HG03565 (cell line): ENCODE measurements around the gene TPM1.
A peak's percentile ranks its signal among the peaks of the same experiment; 100 is the strongest.

Experiments used
- ATAC-seq: cut with Tn5 transposase; IDR thresholded peaks from one replicate; pipeline ENCODE4 v1.9.1; 2021; ENCODE audit warnings: mild to moderate bottlenecking, moderate library complexity; ENCODE audit not compliant: unreplicated experiment

TPM1 gene

DNA sequence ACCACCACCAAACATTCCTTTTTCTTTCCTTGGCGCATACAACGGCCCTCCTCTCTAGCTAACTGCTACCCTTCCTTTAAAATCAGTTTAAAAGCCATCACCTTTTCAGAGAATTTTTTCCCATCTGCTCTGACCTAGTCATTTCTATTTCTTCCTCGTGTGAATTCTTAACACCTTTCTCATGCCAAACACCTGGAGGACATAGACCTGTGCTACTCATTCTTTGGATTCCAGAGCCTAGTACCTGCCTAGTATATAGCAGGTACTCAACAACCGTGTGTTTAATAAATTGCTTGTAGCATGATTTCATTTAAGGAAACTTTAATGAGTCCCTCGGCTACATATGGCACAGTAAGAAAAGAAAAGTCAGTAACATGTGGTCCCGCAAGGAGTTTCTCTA is 2.0 kb upstream of the TPM1 start:
- ATAC-seq = no peak

DNA sequence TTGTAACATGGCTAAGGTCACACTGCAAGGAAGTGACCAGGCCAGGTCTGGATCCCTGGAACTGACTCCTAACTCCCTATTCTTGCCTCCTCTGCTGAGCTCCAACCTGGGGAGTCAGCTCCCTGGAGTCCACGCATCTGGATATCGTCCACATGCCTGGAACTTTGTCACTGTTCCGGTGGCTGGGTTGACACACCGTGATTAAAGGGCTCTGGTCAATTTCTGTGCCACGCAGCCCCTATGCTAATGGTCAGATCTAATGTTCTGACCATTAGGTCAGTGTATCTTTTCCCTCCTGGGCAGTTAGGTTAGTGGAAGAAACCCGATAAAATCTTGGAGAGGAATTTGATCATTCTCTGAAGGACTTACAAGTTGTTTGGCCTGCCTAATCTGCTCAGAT is 1.6 kb upstream of the TPM1 start:
- no peak for ATAC-seq

DNA sequence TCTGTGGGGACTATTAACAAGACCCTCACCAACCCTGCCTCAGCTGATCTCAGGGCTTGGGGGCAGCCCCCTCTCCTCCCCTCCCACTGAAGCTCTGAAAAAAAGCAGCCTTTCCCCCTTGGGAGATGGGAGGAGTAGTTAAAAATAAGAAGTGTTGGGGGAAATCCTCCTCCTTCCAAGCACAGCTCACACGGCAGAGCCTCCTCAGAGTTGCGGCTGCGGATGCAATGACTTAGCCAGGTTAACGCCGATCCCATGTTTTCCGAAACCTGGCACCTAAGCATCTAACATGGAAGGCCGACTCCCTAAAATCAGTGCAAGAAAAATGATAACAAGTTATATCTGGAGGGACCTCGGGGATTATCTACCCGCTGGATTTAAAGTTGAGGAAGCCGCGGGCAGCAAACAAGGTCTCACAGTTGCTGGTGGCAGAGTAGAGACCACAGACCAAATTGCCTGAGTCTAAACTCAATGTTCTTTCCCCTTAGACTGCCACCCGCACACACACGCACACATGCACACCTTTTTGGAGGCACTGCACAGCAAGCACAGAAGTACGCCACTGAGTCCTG is 1.1 kb upstream of the TPM1 start:
- no peak for ATAC-seq

DNA sequence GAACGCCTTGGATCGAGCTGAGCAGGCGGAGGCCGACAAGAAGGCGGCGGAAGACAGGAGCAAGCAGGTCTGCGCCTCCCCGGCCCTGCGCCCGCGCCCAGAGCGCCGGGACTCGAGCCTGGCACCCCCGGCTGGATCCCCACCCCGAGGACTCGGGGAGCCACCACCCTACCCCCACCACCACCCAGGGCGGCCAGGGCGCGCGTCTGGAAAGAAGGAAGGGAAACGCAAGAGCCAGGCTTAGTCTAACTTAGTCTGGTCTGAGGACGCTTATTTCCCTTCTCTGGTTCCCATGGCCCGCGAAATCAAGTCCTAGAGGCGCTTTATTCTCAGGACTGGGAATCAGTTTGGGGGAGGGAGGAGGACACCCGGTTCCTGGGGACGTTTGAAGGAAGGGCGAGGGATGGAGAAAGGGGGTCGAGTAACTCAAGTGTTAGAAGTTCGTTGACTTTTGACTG is 359 bp downstream of the TPM1 start:
- ATAC-seq = no peak

DNA sequence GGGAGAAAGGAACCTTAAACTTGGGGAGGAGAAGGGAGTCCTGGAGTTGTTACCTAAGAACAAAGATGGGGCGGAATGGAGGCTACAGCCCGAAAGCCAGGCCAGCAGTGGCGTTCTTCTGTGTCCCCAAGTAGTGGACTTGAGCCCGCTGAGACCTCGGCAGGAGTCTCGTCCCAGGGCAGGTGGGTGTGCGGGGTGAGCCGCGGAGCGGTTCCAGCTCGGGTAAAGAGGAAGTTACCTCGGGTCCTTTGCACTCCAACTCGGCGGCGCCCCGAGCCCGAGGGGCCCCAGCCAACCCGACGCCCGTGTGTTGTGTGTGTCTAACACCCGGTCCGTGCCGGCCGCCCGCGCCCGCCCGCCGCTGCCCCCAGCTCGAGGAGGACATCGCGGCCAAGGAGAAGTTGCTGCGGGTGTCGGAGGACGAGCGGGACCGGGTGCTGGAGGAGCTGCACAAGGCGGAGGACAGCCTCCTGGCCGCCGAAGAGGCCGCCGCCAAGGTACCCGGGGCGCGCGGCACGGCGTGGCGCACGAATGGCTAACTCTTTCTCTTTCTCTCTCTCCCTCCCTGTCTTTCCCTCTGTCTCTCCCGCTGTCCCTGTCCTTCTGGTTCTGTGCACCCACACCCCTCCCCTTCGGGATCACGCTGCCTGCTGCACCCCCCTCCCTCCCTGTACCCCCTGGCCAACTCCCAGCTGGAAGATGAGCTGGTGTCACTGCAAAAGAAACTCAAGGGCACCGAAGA is 959 bp downstream of the TPM1 start:
- no peak for ATAC-seq

DNA sequence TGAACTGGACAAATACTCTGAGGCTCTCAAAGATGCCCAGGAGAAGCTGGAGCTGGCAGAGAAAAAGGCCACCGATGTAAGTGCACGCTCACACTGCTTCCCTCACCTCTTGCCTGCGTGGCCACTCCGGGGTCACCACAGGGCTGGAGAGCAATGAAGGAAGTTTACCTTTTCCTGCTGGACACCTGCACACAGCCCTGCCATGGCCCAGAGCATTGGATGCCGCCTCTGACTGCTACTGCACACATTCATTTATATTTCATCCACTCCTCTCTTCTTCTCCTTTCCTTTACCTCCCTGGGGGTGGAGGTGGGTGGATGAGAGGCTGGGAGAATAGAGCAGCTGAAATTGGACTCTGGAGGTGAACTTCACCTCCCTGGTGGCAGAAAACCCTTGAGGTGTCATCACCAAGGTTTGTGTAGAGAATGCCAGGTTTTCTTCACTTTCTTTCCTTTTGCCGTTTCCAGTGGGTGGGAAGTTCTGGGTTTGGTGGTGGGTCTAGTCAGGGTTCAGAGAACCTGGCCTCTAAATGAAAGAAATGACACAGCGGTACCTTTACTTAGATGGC is 1.6 kb downstream of the TPM1 start:
- ATAC-seq = no peak

DNA sequence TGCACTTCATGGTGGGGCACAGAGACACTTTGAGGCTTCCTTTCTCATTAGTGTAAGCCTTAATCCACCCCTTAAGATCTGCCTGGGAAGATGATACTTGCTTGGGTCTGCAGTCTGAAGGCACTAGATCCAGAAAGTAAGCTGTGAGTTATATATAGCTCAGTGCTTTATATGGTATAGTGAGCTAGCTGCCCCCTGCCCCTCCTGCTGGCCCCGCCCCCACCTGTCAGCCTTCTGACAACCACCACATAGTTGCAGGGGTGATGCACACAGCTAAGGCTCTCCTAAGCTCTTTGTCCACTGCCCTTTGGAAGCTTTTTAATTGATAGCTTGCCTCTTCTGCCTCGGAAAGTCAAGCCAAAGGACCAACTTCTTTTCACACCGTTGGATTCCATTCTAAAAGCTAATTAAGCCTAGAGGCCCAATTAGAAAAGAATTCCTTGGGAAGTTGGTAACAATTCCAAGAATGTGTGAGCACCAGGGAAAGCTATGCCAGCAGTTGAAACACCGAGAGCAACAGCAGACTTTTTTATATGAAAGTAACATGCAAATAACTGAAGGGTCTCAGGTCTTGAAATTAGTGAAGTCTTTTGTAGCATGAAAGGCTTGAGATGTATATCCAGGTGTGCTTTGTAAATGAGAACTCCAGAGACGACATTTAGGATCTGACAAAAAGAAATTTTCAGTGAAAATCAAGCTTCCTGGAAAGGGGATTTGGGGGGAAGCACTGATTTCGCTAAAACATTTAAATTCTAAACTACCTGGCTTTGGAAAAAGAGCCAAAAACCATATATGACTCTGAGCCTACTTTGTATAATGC is 2.3 kb downstream of the TPM1 start:
- ATAC-seq = no peak

DNA sequence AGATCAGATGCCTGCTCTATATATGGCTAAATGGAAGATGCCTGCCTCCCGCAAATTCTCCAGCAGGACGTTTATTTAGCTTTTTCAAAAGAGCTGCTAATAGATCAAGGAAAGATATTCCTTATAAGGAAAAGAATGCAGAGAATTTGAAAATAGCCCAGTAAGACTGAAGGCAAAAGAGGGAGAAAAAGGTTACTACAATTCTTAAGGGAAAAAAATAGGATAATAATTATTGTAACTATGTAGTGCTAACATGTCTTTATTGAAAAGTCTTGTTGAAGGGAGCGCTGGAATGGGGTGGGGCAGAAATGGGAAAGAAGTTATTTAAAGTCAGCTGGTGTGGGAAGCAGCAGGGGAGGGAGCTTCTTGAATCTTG is 2.9 kb downstream of the TPM1 start:
- ATAC-seq = no peak

DNA sequence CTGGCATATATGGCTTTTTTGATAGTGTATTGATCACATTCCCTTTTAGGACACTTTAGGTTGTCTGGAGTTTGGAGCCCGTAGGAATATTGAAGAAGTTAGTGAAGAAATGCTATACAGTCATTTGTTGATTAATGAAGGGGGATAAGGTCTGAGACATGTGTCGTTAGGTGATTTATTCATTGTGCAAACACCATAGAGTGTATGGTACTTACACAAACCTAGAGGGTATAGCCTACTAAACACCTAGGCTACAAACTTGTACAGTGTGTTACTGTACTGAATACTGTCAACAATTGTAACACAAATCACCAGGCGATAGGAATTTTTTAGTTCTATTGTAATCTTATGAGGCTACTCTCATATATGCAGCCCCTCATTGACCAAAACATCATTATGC is 3.3 kb downstream of the TPM1 start:
- no peak for ATAC-seq

DNA sequence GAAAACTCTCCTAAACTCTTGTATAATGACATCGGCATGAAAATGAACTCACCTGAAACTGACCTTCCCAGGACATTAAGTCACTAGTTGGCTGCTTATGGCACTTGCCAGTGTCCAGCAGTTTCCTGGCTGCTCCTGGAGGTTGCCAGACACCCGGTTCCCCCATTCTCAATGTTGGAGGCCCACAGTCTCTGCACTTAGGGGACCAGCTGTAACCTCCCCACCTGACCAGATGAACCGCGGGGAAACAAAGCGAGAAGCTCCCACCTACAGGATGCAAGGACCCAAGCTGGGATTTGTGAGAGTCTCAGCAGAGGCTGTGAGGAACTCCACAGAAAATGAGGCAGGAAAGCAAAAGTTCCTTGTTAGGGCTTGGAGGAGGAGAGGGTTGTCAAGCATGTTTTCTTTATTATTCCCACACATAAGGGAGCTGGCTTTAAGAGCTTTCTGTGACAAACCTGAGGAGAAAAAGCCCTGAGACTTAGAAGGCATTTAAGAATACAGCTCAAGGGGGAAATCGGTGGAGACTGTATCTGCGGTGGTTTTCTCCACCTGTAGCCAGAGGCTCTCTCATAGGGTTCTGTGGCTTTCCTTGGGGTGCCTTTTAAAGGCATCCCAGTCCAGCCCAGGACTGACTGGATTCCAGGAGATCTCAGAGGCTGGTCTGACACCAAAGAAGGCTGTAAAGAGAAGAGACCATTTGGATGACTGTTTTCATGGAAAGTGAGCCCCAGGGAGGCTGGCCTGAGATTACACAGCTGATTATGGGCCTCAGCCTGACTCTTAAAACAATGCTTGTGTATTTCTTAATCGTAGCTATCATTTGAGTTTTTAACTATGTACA is 4.6 kb downstream of the TPM1 start:
- ATAC-seq = no peak

DNA sequence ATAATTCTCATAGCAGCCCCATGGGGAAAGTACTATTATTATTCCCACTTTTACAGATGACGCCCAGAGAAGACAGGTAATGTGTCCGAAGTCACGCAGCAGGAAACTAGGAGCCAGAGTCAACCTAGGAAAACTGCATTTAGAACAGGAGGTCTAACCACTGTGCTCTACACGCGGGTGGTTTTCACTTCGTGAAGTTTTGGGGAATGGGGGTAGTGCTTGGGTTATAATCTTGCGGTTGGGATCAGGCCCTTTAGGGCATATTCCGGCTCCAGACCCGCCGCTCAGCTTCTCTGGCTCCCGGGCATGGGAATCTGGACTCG is 5.2 kb downstream of the TPM1 start:
- ATAC-seq = no peak

DNA sequence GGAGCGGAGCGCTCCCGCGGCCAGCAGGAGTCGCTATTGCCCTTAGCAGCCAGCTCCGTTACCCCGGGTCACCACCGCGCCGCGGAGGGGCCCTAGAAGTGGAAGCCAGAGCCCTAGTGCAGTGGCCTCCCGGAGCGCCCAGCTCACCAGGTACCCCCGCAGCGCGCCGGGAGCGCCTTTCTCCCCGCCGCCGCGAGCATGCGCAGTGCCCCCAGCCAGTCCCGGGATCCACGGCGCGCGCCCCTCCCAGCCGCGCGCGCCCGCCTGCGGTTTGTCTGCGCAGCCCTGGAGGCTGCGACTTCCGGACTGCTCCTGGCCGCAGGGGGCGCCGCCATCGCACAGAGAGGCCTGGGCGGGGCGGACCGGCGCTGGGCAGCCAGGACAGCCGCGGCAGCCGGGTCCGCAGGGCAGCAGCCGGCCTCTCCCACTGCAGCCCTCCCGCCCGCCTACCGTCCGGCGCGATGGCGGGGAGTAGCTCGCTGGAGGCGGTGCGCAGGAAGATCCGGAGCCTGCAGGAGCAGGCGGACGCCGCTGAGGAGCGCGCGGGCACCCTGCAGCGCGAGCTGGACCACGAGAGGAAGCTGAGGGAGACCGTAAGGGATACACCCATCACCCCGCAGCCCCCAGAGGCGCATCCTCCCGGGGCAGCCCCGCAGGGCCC is 5.7 kb downstream of the TPM1 start:
- peak; percentile 80 for ATAC-seq

DNA sequence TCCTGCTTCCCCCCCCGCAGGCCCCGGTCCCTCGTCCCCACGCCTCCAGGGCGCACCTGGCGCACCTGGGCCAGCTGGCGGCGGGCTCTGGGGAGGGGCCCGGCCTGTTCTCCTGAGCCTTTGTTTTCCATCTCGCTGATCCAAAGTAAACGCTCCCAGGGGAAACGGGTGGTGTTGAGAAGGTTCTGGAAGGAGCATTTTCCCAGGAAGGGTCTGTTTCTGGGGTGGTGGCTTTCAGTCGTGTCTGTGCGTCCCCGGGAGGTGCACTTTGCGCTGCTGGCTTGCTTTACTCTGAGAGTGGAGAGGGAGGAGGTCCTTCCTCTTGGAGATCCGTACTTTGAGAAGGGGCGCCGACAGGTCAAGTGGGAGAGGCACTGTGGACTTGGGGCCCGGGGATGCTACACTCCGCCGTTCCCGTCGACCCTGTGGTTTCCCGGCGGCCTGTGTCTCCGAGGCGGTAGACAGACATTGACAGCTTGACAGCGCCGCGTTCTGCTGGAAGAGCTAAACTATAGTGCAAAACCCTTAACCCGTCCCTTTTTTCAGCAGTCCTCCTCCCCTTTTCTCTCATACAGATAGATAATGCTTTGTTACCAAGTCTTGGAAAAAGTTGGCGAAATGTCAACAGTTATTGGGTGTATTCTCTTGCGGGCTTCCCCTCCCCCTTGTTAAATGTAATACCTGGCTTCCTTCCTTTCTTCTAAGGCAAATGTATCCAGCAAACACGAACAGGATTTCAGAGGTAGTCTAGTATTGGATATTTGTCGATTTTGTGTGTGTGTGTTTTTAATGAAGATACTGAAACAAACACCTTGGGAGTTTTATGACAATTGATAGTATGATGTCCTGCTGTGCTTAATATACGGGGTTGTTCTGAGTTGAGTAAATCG is 6.5 kb downstream of the TPM1 start:
- ATAC-seq = no peak

DNA sequence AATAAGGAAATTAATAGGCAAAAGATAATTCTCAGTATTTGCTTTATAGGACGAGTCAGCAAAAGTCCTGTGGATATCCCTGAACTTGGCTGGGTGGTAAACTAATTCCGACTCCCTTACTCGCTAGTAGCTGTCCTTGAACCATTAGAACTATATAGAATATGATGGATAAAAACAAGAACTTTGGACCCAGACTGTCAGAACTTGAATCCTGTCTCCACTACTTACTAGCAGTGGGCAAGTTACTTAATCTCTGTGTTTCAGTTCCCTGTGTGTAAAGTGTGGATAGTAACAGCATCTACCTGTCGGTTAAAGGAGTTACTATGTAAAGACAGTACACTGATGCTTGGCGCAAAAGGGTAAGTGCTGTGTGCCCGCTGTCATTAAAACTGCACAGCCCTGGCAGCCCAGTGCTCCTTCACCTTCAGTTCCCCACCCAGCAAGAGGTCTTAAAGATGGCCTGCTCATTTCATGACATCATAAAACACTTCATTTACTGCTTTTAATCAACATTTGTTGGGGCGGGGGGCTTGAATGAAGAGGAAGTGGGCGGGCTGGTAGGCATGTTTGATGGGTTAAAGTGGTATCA is 7.3 kb downstream of the TPM1 start:
- no peak for ATAC-seq

DNA sequence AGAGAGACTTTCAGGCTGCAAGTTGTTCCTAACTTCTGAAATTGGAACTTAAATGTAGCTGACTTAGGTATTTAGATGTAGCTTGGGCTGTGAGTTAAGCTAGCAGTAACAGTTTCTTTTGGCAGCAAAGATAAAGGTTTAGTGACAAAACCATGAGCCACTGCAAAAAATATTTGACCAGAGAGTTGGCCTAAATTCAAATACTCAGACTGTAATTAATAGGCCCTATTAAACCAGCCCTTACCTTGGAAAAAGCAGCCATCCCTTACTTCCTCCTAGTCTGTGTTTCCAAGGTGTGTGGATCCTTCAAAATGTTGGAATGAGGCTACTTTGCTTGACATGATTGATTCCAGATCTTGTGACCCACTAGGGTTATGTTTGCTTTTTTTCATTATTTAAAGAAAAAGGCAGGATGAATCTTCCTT is 8.2 kb downstream of the TPM1 start:
- ATAC-seq = no peak

DNA sequence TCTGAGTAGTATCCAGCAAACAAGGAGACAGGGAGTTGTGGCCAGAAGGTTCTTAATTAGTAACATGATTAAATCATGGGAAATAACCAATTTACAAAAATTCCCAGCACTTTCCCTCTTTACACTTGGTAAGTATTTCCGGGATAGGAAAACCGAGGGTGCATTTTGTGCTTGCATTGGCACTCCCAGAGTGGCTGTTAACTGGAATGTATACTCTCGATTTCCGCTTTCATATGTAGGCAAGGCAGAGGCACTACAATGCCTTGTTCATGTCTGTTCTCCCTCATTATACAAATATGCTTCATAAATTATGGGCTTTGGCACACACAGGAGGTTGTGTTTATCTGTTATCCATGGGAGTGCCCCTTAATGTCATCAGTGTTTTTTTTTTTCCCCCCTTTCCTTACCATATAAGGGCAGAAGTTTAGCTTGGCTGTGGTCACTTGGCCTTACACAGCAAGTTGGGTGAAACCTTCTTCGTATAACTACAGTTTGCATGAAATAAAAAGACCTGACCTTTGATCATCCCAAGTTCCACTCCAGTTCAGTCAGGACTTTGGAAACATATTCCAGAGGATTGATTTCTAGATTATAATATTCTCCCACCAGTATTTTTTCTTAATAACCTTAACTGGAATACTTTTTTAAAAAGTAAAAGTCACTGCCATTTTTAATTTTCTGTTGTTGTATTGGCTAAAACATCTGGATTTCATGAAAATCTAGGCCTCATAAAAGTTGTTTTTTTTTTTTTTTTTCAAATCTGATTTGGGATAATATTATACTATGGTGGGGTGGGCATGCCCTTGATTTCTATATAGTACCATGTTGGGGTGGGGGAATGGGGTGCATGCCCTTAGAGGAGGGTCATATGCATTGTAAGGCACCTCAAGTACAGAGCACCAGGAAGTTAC is 8.9 kb downstream of the TPM1 start:
- no peak for ATAC-seq

DNA sequence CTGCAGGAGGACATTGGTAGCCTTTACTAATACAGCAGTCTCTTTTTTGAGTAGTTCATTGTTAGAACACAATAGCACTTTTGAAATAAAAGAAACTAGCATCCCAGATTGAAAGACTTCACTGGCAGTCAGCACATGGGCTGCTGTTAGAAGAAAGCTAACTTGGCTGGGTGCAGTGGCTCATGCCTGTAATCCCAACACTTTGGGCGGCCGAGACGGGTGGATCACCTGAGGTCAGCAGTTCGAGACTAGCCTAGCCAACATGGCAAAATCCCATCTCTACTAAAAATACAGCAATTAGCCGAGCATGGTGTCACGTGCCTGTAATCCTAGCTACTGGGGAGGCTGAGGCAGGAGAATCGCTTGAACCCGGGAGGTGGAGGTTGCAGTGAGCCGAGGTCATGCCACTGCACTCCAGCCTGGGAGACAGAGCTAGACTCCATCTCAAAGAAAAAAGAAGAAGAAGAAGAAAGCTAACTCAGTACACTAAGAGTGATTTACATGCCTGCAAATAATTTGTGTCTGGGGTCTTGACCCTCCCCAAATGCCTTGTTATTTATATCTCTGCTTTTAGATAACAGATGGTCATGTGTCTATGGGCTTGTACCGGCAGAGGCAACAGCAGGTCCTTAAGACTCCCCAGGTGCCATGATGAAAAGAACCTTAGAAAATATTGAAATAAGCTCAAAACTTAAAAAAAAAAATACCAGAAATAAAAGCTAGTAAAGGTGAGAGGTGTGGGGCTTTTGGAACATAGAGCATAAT is 9.7 kb downstream of the TPM1 start:
- no peak for ATAC-seq
